Left ventricle myocardium inferior (tissue), 1 donor: ENCODE data around the gene PRPF40B. TPM values are rescaled to one million over a fixed set of nuclear protein-coding genes. Genes with fewer than 3 reads are reported as not detected.

Experiments
- DNase-seq: peaks from one replicate; pipeline ENCODE4 v3.0.0-alpha.2; 2020
- H3K27ac ChIP-seq: fragments of 200-600 bp; replicated peaks from 2 replicates; pipeline ENCODE4 v1.8.0; 2021
- H3K27me3 ChIP-seq: fragments of 200-600 bp; 2 replicates; pipeline ENCODE4 v1.8.0; 2021; ENCODE audit warnings: low read depth
- H3K36me3 ChIP-seq: fragments of 200-600 bp; 2 replicates; pipeline ENCODE4 v1.8.0; 2021
- H3K4me1 ChIP-seq: fragments of 200-600 bp; 2 replicates; pipeline ENCODE4 v1.8.0; 2021
- H3K4me3 ChIP-seq: fragments of 200-600 bp; 2 replicates; pipeline ENCODE4 v1.8.0; 2021; ENCODE audit warnings: mild to moderate bottlenecking, moderate library complexity
- H3K9me3 ChIP-seq: fragments of 200-600 bp; replicated peaks from 2 replicates; pipeline ENCODE4 v1.8.0; 2021
- CTCF ChIP-seq: fragments of 200-600 bp; IDR thresholded peaks from 2 replicates; pipeline ENCODE4 v1.8.0; 2021; ENCODE audit warnings: antibody characterized with exemption, mild to moderate bottlenecking, borderline replicate concordance
- intact Hi-C: fragments of 100-400 bp; cut with micrococcal nuclease; formaldehyde crosslinking; loops from one replicate; pipeline ENCODE4 v1.11.0; 2022
- total RNA-seq: library from RNA; stranded (reverse); fragmentation: NEBNext Ultra II Directional; extraction: Animal tissue kit (Norgen Biotek cat#: 25700); gene quantifications from one replicate; pipeline ENCODE4 v1.2.1, GENCODE V29; 2021
- donor health status: DM: no; HTN: yes; CAD: no; lungs with severe emphysema.

The PRPF40B gene
- total RNA-seq, 1 donor from 2014 or later, result 22.0 TPM

GRCh38 chr12:49633703-49634345 is 10.5 kb downstream of the PRPF40B start:
- H3K27me3 ChIP-seq, result no peaks in the 10 kb centered on the region
- no peak for TF ChIP-seq CTCF
- intact Hi-C loops, result no loop called here
- H3K4me1 ChIP-seq, result peaks cover 18% of the 10 kb centered on the region
- H3K4me3 ChIP-seq, result no peak overlapping the region
- H3K9me3 ChIP-seq, result no peaks in the 10 kb centered on the region
- no peak overlapping the region for H3K27ac ChIP-seq
- no peak for DNase-seq
- H3K36me3 ChIP-seq, result peaks cover 27% of the 10 kb centered on the region

- Histone ChIP-seq H3K27ac (no peak overlapping the region), H3K4me1 (peaks cover 18% of the 10 kb centered on the region), H3K27me3 (no peaks in the 10 kb centered on the region), H3K4me3 (no peak overlapping the region), H3K36me3 (peaks cover 27% of the 10 kb centered on the region), H3K9me3 (no peaks in the 10 kb centered on the region)
- DNase-seq, result no peak
- intact Hi-C loops, result no loop called here
- no peak for TF ChIP-seq CTCF
Observed at GRCh38 chr12:49635036-49635435, 11.7 kb downstream of the PRPF40B start.

GRCh38 chr12:49635656-49636055 is 12.3 kb downstream of the PRPF40B start:
- intact Hi-C loops, result no loop called here
- H3K27me3 ChIP-seq, result no peaks in the 10 kb centered on the region
- DNase-seq, result no peak
- no peak overlapping the region for H3K27ac ChIP-seq
- peaks cover 27% of the 10 kb centered on the region for H3K36me3 ChIP-seq
- H3K9me3 ChIP-seq, result no peaks in the 10 kb centered on the region
- no peak overlapping the region for H3K4me3 ChIP-seq
- TF ChIP-seq CTCF, result no peak
- H3K4me1 ChIP-seq, result peaks cover 18% of the 10 kb centered on the region

GRCh38 chr12:49636574-49636973 is 13.2 kb downstream of the PRPF40B start:
- DNase-seq, result no peak
- intact Hi-C loops, result no loop called here
- H3K4me1 ChIP-seq, result peaks cover 18% of the 10 kb centered on the region
- no peaks in the 10 kb centered on the region for H3K27me3 ChIP-seq
- H3K27ac ChIP-seq, result peak overlapping the region; percentile 50
- no peaks in the 10 kb centered on the region for H3K9me3 ChIP-seq
- no peak for TF ChIP-seq CTCF
- no peak overlapping the region for H3K4me3 ChIP-seq
- H3K36me3 ChIP-seq, result peaks cover 35% of the 10 kb centered on the region

GRCh38 chr12:49636979-49637755 is 13.8 kb downstream of the PRPF40B start:
- TF ChIP-seq CTCF, result peak; percentile 76
- no peak overlapping the region for H3K4me3 ChIP-seq
- DNase-seq, result no peak
- H3K4me1 ChIP-seq, result peaks cover 18% of the 10 kb centered on the region
- H3K9me3 ChIP-seq, result no peaks in the 10 kb centered on the region
- H3K36me3 ChIP-seq, result peaks cover 36% of the 10 kb centered on the region
- no peaks in the 10 kb centered on the region for H3K27me3 ChIP-seq
- intact Hi-C loops, result no loop called here
- peak overlapping the region; percentile 50 for H3K27ac ChIP-seq
